ENCODE data around the gene CLDN34.

Gene CLDN34

DNA sequence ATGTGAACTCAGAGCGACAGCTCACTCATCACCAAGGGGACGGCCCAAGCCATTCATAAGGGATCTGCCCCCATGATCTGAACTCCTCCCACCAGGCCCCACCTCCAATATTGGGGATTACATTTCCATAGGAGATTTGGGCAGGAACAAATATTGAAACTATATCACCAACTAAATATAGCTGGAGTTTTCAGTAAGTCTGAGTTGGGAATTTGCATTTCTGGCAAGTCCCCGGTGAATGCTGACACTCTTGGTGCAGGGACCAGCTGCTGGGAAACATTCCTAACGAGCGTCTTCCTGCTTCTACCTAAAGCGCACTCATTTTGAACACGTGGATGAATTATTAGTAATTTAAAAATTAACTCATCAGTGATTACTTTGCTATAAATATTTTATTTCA, 13.2 kb downstream of the CLDN34 start:
- no peak for TF ChIP-seq CREB1 (IDR thresholded peaks at IDR 0.05; ENCODE audit: low read depth)
- no peak for TF ChIP-seq TEAD4 (IDR thresholded peaks at IDR 0.05)
- TF ChIP-seq, protein P1, sequence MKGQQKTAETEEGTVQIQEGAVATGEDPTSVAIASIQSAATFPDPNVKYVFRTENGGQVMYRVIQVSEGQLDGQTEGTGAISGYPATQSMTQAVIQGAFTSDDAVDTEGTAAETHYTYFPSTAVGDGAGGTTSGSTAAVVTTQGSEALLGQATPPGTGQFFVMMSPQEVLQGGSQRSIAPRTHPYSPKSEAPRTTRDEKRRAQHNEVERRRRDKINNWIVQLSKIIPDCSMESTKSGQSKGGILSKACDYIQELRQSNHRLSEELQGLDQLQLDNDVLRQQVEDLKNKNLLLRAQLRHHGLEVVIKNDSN (IDR thresholded peaks at IDR 0.05), result no peak
- TF ChIP-seq FOXM1 (IDR thresholded peaks at IDR 0.05; ENCODE audit: borderline replicate concordance, low read depth), result no peak
- TF ChIP-seq YY1 (IDR thresholded peaks at IDR 0.05; ENCODE audit: low read depth), result no peak
- TF ChIP-seq, protein P2, sequence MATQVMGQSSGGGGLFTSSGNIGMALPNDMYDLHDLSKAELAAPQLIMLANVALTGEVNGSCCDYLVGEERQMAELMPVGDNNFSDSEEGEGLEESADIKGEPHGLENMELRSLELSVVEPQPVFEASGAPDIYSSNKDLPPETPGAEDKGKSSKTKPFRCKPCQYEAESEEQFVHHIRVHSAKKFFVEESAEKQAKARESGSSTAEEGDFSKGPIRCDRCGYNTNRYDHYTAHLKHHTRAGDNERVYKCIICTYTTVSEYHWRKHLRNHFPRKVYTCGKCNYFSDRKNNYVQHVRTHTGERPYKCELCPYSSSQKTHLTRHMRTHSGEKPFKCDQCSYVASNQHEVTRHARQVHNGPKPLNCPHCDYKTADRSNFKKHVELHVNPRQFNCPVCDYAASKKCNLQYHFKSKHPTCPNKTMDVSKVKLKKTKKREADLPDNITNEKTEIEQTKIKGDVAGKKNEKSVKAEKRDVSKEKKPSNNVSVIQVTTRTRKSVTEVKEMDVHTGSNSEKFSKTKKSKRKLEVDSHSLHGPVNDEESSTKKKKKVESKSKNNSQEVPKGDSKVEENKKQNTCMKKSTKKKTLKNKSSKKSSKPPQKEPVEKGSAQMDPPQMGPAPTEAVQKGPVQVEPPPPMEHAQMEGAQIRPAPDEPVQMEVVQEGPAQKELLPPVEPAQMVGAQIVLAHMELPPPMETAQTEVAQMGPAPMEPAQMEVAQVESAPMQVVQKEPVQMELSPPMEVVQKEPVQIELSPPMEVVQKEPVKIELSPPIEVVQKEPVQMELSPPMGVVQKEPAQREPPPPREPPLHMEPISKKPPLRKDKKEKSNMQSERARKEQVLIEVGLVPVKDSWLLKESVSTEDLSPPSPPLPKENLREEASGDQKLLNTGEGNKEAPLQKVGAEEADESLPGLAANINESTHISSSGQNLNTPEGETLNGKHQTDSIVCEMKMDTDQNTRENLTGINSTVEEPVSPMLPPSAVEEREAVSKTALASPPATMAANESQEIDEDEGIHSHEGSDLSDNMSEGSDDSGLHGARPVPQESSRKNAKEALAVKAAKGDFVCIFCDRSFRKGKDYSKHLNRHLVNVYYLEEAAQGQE (IDR thresholded peaks at IDR 0.05; ENCODE audit: low read depth), result no peak
- no peak for TF ChIP-seq EGR1 (IDR thresholded peaks at IDR 0.05)
- no peak for TF ChIP-seq TCF12 (IDR thresholded peaks at IDR 0.05; ENCODE audit: low read depth)
- no peak for TF ChIP-seq ZBTB7A (IDR thresholded peaks at IDR 0.05; ENCODE audit: low read depth)
- no peak for TF ChIP-seq CEBPB (IDR thresholded peaks at IDR 0.05)
- no peak for TF ChIP-seq EP300 (IDR thresholded peaks at IDR 0.05; ENCODE audit: borderline replicate concordance)
- TF ChIP-seq, protein P3, sequence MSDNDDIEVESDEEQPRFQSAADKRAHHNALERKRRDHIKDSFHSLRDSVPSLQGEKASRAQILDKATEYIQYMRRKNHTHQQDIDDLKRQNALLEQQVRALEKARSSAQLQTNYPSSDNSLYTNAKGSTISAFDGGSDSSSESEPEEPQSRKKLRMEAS (IDR thresholded peaks at IDR 0.05), result no peak
- TF ChIP-seq RAD21 (IDR thresholded peaks at IDR 0.05; ENCODE audit: low read depth), result no peak
- no peak for TF ChIP-seq TAF1 (IDR thresholded peaks at IDR 0.05; ENCODE audit: low read depth)
- TF ChIP-seq NFIC (IDR thresholded peaks at IDR 0.05), result no peak

DNA sequence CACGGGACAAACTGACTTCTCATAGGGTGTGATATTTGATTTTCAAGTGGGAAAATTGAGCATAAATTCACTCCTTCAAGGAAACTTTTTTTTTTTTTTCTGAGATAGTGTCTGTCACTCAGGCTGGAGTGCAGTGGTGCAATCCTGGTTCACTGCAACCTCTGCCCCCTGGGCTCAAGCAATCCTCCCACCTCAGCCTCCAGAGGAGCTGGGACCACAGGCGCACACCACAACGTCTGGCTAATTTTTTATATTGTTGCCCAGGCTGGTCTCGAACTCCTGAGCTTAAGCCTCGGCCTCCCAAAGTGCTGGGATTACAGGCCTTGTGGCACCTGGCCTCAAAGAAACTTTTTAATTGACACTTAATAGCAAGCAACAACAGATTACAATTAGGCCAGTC, 13.8 kb downstream of the CLDN34 start:
- TF ChIP-seq, protein P2 (IDR thresholded peaks at IDR 0.05; ENCODE audit: low read depth), result no peak
- no peak for TF ChIP-seq ZBTB7A (IDR thresholded peaks at IDR 0.05; ENCODE audit: low read depth)
- TF ChIP-seq NFIC (IDR thresholded peaks at IDR 0.05), result no peak
- TF ChIP-seq, protein P1 (IDR thresholded peaks at IDR 0.05), result no peak
- TF ChIP-seq EGR1 (IDR thresholded peaks at IDR 0.05), result no peak
- TF ChIP-seq, protein P3 (IDR thresholded peaks at IDR 0.05), result no peak
- TF ChIP-seq EP300 (IDR thresholded peaks at IDR 0.05; ENCODE audit: borderline replicate concordance), result no peak
- no peak for TF ChIP-seq TAF1 (IDR thresholded peaks at IDR 0.05; ENCODE audit: low read depth)
- TF ChIP-seq RAD21 (IDR thresholded peaks at IDR 0.05; ENCODE audit: low read depth), result no peak
- no peak for TF ChIP-seq YY1 (IDR thresholded peaks at IDR 0.05; ENCODE audit: low read depth)
- TF ChIP-seq FOXM1 (IDR thresholded peaks at IDR 0.05; ENCODE audit: borderline replicate concordance, low read depth), result no peak
- no peak for TF ChIP-seq TEAD4 (IDR thresholded peaks at IDR 0.05)
- TF ChIP-seq CREB1 (IDR thresholded peaks at IDR 0.05; ENCODE audit: low read depth), result no peak
- TF ChIP-seq CEBPB (IDR thresholded peaks at IDR 0.05), result no peak
- no peak for TF ChIP-seq TCF12 (IDR thresholded peaks at IDR 0.05; ENCODE audit: low read depth)

DNA sequence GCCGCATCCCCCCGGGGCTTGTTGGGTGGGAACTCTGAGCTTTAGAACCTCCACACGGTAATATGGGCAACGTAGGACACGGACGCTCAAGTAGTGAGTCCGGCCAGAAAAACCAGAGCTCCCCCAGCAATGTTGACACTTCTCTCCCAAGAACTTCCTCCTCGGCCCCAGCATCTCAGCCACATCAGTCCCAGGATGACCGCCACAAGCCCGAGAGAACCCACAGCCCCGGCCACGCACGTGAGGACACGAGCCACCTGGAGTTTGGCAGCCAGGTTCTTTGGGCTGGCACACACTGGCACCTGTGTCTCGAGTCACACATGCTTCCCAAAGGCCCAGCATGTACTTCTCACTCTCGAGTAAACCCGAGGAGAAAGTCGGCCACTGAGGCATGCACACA, 16.3 kb downstream of the CLDN34 start:
- TF ChIP-seq TEAD4 (IDR thresholded peaks at IDR 0.05), result no peak
- TF ChIP-seq, protein P1 (IDR thresholded peaks at IDR 0.05), result no peak
- no peak for TF ChIP-seq ZBTB7A (IDR thresholded peaks at IDR 0.05; ENCODE audit: low read depth)
- TF ChIP-seq RAD21 (IDR thresholded peaks at IDR 0.05; ENCODE audit: low read depth), result no peak
- TF ChIP-seq, protein P2 (IDR thresholded peaks at IDR 0.05; ENCODE audit: low read depth), result no peak
- no peak for TF ChIP-seq FOXM1 (IDR thresholded peaks at IDR 0.05; ENCODE audit: borderline replicate concordance, low read depth)
- TF ChIP-seq, protein P3 (IDR thresholded peaks at IDR 0.05), result no peak
- no peak for TF ChIP-seq CEBPB (IDR thresholded peaks at IDR 0.05)
- no peak for TF ChIP-seq TAF1 (IDR thresholded peaks at IDR 0.05; ENCODE audit: low read depth)
- TF ChIP-seq TCF12 (IDR thresholded peaks at IDR 0.05; ENCODE audit: low read depth), result no peak
- TF ChIP-seq CREB1 (IDR thresholded peaks at IDR 0.05; ENCODE audit: low read depth), result no peak
- TF ChIP-seq EGR1 (IDR thresholded peaks at IDR 0.05), result no peak
- TF ChIP-seq EP300 (IDR thresholded peaks at IDR 0.05; ENCODE audit: borderline replicate concordance), result no peak
- TF ChIP-seq YY1 (IDR thresholded peaks at IDR 0.05; ENCODE audit: low read depth), result no peak
- TF ChIP-seq NFIC (IDR thresholded peaks at IDR 0.05), result no peak
